K562 (cell line): ENCODE results near the gene GCHFR. TPM values are rescaled to one million over a fixed set of nuclear protein-coding genes. Genes with fewer than 3 reads are reported as not detected.
A peak's percentile ranks its signal among the peaks of the same experiment; 100 is the strongest.

Experiments
- ATAC-seq: fragments of 200-7000 bp; cut with Tn5 transposase; 3 replicates; pipeline ENCODE4 v1.9.1; 2020; ENCODE audit warnings: moderate library complexity
- BruUV-seq: library from RNA; stranded (reverse); fragments of 400-500 nt; replicated peaks from 2 replicates; lab custom pipeline; 2021; lab: Mats Ljungman, UMichigan
- CTCF ChIA-PET: fragments of 300-600 bp; formaldehyde crosslinking; extraction: SDS; loops from one replicate; lab custom pipeline; 2021; ENCODE audit warnings: low intra/inter-chr PET ratio; lab: Yijun Ruan, JAX
- POLR2A ChIA-PET: fragments of 300-600, 350-650 bp; sonication (Branson Sonifier 250); formaldehyde crosslinking; extraction: SDS; loops from one replicate; lab custom pipeline; 2021; ENCODE audit warnings: antibody characterized with exemption, inconsistent platforms; lab: Yijun Ruan, JAX
- DNase-seq, 4 experiments: peaks; one replicate each; pipeline versions ENCODE4 v3.0.0 to v3.0.0-alpha.2; 2011 to 2018; ENCODE audit warnings: low spot score in 3 of 4, mixed read lengths in 3 of 4; ENCODE audit errors: extremely low read depth in 1 of 4
- FAIRE-seq: peaks from 2 replicates; lab custom pipeline; 2011; peaks lifted over from hg19 to GRCh38; lab: Jason Lieb, UNC
- H2AFZ ChIP-seq: 2 replicates; pipeline ENCODE4 v1.6.0; 2011; ENCODE audit warnings: low read depth, low read length, control low read depth, inconsistent platforms
- H3K27ac ChIP-seq: fragments of 200-600 bp; 3 replicates; pipeline ENCODE4 v1.8.0; 2011; ENCODE audit warnings: low read depth, mild to moderate bottlenecking, control low read depth, inconsistent platforms, low read length, moderate library complexity, mixed read lengths; ENCODE audit errors: extremely low read depth
- H3K27me3 ChIP-seq, 2 experiments: fragments of 300-600 bp in 1 of 2; 2 replicates in 1 of 2; 3 replicates in 1 of 2; pipeline versions ENCODE4 v1.6.0 to v1.8.0; 2011; ENCODE audit warnings: inconsistent platforms in 2 of 2, low read length in 2 of 2, mild to moderate bottlenecking in 1 of 2, mixed read lengths in 1 of 2, moderate library complexity in 1 of 2; ENCODE audit not compliant: control insufficient read depth in 2 of 2, insufficient read depth in 2 of 2
- H3K36me3 ChIP-seq: fragments of 300-600 bp; 3 replicates; pipeline ENCODE4 v1.8.0; 2011; ENCODE audit warnings: mild to moderate bottlenecking, low read length, inconsistent platforms; ENCODE audit not compliant: control insufficient read depth, insufficient read depth
- H3K4me1 ChIP-seq, 2 experiments: fragments of 200-600 bp in 1 of 2; replicated peaks in 1 of 2; 2 replicates in 1 of 2; 3 replicates in 1 of 2; pipeline versions ENCODE4 v1.5.1 to v1.8.0; 2011; ENCODE audit warnings: inconsistent platforms in 2 of 2, low read length in 2 of 2, mild to moderate bottlenecking in 1 of 2, mixed read lengths in 1 of 2, moderate library complexity in 1 of 2; ENCODE audit not compliant: control insufficient read depth in 2 of 2, insufficient read depth in 2 of 2
- H3K4me2 ChIP-seq: 2 replicates; pipeline ENCODE4 v1.6.1; 2011; ENCODE audit warnings: low read length, control low read depth, inconsistent platforms, mixed read lengths; ENCODE audit not compliant: insufficient read depth
- H3K4me3 ChIP-seq: fragments of 200-600 bp; sonication (generic), shearing (Covaris generic); 2 replicates; pipeline ENCODE4 v1.5.1; 2016; ENCODE audit warnings: control low read depth, inconsistent platforms
- H3K79me2 ChIP-seq: fragments of 200-600 bp; 3 replicates; pipeline ENCODE4 v1.8.0; 2011; ENCODE audit warnings: low read length, inconsistent platforms; ENCODE audit not compliant: control insufficient read depth, insufficient read depth
- H3K9ac ChIP-seq, 2 experiments: 2 replicates each; pipeline versions ENCODE4 v1.6.0 to v1.6.1; 2011; ENCODE audit warnings: low read depth in 2 of 2, low read length in 2 of 2, control low read depth in 1 of 2, inconsistent platforms in 1 of 2, mild to moderate bottlenecking in 1 of 2, mixed read lengths in 1 of 2; ENCODE audit not compliant: insufficient read depth in 1 of 2
- H3K9me1 ChIP-seq: one replicate; pipeline ENCODE4 v1.6.0; 2011; ENCODE audit warnings: inconsistent platforms, mild to moderate bottlenecking, low read length, moderate library complexity; ENCODE audit not compliant: control insufficient read depth, insufficient read depth
- H3K9me3 ChIP-seq: replicated peaks from 2 replicates; pipeline ENCODE4 v1.5.1; 2011; ENCODE audit warnings: low read depth, low read length, inconsistent platforms; ENCODE audit not compliant: control insufficient read depth, insufficient read depth
- H4K20me1 ChIP-seq: replicated peaks from 2 replicates; pipeline ENCODE4 v1.6.1; 2011; ENCODE audit warnings: low read length, inconsistent platforms, mixed read lengths; ENCODE audit not compliant: control insufficient read depth, insufficient read depth
- FIP1L1 ChIP-seq: fragments of 200-400 bp; formaldehyde crosslinking; IDR thresholded peaks from 2 replicates; pipeline ENCODE4 v1.6.1; 2018; ENCODE audit warnings: mild to moderate bottlenecking, low read depth, low read length; ENCODE audit not compliant: poor library complexity, severe bottlenecking
- POLR3A ChIP-seq: IDR thresholded peaks from 2 replicates; pipeline ENCODE4 v1.6.1; 2011; ENCODE audit warnings: borderline replicate concordance, mild to moderate bottlenecking, moderate library complexity; ENCODE audit not compliant: insufficient read length, insufficient read depth; ENCODE audit errors: extremely low read depth
- RB1 ChIP-seq: fragments of 450-650 bp; IDR thresholded peaks from 2 replicates; pipeline ENCODE4 v1.6.1; 2017; ENCODE audit warnings: low read depth, mild to moderate bottlenecking
- WGBS: fragments of 100-300 bp; shearing (Covaris generic); methylation state at CpG from one replicate; pipeline ENCODE4 v1.1.6; 2016; ENCODE audit warnings: low coverage, mixed read lengths; ENCODE audit not compliant: insufficient coverage; ENCODE audit errors: missing lambda C conversion rate; 5-methylcytosine and 5-hydroxymethylcytosine counted together
- in situ Hi-C: fragments of 300-500 bp; cut with MboI; formaldehyde crosslinking; loops from 4 replicates; pipeline ENCODE4 v1.15.0; 2018; ENCODE audit warnings: inconsistent platforms, mixed read lengths
- intact Hi-C: fragments of 100-400 bp; cut with micrococcal nuclease; formaldehyde crosslinking; loops from 2 replicates; pipeline ENCODE4 v1.14.2; 2022
- polyA plus RNA-seq, 8 experiments: library from polyadenylated mRNA; depleted of rRNA in 4 of 8; stranded (reverse) in 5 of 8; unstranded in 3 of 8; fragments of >200 nt; fragmentation: Nextera tagmentation in 2 of 8; fragmentation: Illumina TruSeq in 1 of 8; extraction: Ambion mirVana in 2 of 8; extraction: Trizol in 1 of 8; gene quantifications; 2 replicates each; pipeline versions ENCODE4 v1.2.1 to v1.2.3, GENCODE V29; 2011 to 2014; ENCODE audit warnings: inconsistent platforms in 1 of 8, missing spikeins in 1 of 8
- total RNA-seq, 7 experiments: library from RNA; depleted of rRNA in 6 of 7; stranded (reverse); fragments of >200 nt in 6 of 7; fragmentation: Illumina TruSeq in 2 of 7; extraction: Trizol in 2 of 7; gene quantifications; 2 replicates each; pipeline versions ENCODE4 v1.2.1 to v1.2.3, GENCODE V29; 2011 to 2021; ENCODE audit warnings: low replicate concordance in 1 of 7
- TF ChIP-seq, protein P1 (sequence below): fragments of 250-450 bp; sonication (Bioruptor Pico); IDR thresholded peaks from 2 replicates; pipeline ENCODE4 v1.5.0; 2021
- TF ChIP-seq, protein P2 (sequence below): sonication (generic); formaldehyde crosslinking; IDR thresholded peaks from 2 replicates; pipeline ENCODE4 v1.8.1; 2022; ENCODE audit warnings: missing genetic modification reagents

GCHFR gene
- total and polyA plus RNA-seq, 9 of the 15 experiments (the other 6 are each of a cell fraction or from before 2014, with no cell fraction given) = 8.7 to 83.5 (median 20.8) TPM

DNA sequence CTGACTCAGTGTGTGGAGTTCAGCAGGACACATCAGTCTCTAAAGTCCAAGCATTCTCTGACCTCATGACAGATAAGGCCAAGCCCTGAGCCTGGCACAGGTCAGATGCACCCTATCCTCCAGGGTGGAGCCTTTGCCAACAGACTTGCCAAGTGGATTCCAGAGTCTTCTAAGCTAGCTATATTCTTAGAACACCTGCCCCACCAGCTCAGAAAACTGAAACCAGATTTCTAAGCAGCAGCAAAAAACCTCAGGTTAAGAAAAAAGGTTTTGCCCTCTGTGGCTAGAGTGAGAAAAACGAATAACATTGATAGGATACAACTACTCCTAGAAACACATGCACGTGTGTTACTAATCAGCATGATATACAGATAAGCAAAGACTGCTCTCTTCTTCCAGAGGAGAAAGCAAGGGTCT, 20.4 kb upstream of the GCHFR start:
- intact Hi-C loops = no loop called here
- H3K36me3 ChIP-seq = peaks cover 90% of the 10 kb centered on the region
- H3K27ac ChIP-seq = peak overlapping the region; percentile 43; the same call in 1 of the 3 replicates

More for the DNA sequence above, 20.4 kb upstream of the GCHFR start:
- Histone ChIP-seq H3K79me2 (peaks cover 28% of the 10 kb centered on the region; the same call in 1 of the 3 replicates), H3K9me1 (no peaks in the 10 kb centered on the region), H4K20me1 (peaks cover 4% of the 10 kb centered on the region; the same call in 1 of the 2 replicates), H3K4me1 (peaks cover 44 to 45% of the 10 kb centered on the region in 2 experiments), H2AFZ (no peak overlapping the region), H3K4me2 (no peak overlapping the region), H3K4me3 (no peak overlapping the region), H3K9me3 (no peaks in the 10 kb centered on the region), H3K27me3 (no peaks in the 10 kb centered on the region), H3K9ac (peak overlapping the region in 1 of 2 experiments; percentile 6; a peak in 1 of 4 replicates)
- BruUV-seq = no TSS peak
- no peak for DNase-seq
- ChIA-PET POLR2A (interaction anchor here (1.0 kb wide), 1 partner anchor 20 kb away, joined by 3 read pairs; no protein-coding TSS in a partner anchor), CTCF (no interaction called here)
- no peak for FAIRE-seq
- ATAC-seq = no peak
- 33% methylated on average over 2 of the region's 2 CpGs for WGBS
- in situ Hi-C loops = no loop called here
- TF ChIP-seq RB1 = no peak
- TF ChIP-seq, protein P1, sequence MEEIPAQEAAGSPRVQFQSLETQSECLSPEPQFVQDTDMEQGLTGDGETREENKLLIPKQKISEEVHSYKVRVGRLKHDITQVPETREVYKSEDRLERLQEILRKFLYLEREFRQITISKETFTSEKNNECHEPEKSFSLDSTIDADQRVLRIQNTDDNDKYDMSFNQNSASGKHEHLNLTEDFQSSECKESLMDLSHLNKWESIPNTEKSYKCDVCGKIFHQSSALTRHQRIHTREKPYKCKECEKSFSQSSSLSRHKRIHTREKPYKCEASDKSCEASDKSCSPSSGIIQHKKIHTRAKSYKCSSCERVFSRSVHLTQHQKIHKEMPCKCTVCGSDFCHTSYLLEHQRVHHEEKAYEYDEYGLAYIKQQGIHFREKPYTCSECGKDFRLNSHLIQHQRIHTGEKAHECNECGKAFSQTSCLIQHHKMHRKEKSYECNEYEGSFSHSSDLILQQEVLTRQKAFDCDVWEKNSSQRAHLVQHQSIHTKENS (CRISPR knock-in tag) = no peak
- TF ChIP-seq POLR3A = no peak
- TF ChIP-seq, protein P2, sequence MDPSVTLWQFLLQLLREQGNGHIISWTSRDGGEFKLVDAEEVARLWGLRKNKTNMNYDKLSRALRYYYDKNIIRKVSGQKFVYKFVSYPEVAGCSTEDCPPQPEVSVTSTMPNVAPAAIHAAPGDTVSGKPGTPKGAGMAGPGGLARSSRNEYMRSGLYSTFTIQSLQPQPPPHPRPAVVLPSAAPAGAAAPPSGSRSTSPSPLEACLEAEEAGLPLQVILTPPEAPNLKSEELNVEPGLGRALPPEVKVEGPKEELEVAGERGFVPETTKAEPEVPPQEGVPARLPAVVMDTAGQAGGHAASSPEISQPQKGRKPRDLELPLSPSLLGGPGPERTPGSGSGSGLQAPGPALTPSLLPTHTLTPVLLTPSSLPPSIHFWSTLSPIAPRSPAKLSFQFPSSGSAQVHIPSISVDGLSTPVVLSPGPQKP (CRISPR knock-in tag) = no peak
- TF ChIP-seq FIP1L1 = no peak
- TF ChIP-seq, all 486 proteins: peak for 0
